ENCODE measurements around the gene KCTD16. TPM values are rescaled to one million over a fixed set of nuclear protein-coding genes. Genes with fewer than 3 reads are reported as not detected.

Gene KCTD16
- total RNA-seq, 1 experiment from 2014 or later = 0.64 TPM

GRCh38 chr5:144298658-144299057 is 128.0 kb downstream of the KCTD16 start:
- no TSS peak for BruUV-seq (replicated peaks)
- no peak overlapping the region for H3K9ac ChIP-seq (ENCODE audit: low read length)
- H3K36me3 ChIP-seq (ENCODE audit: control insufficient read depth in 1 of 2, insufficient read depth in 2 of 2, low read length in 2 of 2) = no peaks in the 10 kb centered on the region
- intact Hi-C loops (cut with micrococcal nuclease) = no loop called here
- no peaks in the 10 kb centered on the region for H3K4me1 ChIP-seq (ENCODE audit: control insufficient read depth in 1 of 2, insufficient read depth in 2 of 2, low read length in 2 of 2)
- H3K27me3 ChIP-seq (ENCODE audit: insufficient read depth, low read length) = peaks cover 19% of the 10 kb centered on the region
- DNase-seq (ENCODE audit: low read depth, low spot score) (no peak), ATAC-seq (no peak)
- H2AFZ ChIP-seq (ENCODE audit: low read depth, low read length, poor library complexity, severe bottlenecking) = no peak overlapping the region
- no peaks in the 10 kb centered on the region; the same call in 1 of the 2 replicates for H4K20me1 ChIP-seq (ENCODE audit: insufficient read depth)
- H3K9me2 ChIP-seq (ENCODE audit: insufficient read depth) = no peaks in the 10 kb centered on the region
- ChIA-PET CTCF (no interaction called here), POLR2A (no interaction called here), RAD21 (ENCODE audit: low non-redundant PET in 1 of 2, low total read pairs in 2 of 2, uncharacterized antibody in 2 of 2, unreplicated experiment in 2 of 2) (interaction anchor here in 1 of 2 experiments (0.6 kb wide), 1 partner anchor 205 kb away, joined by 3 read pairs; no protein-coding TSS in a partner anchor)
- H3K4me3 ChIP-seq (replicated peaks in 1 of 2; ENCODE audit: low read depth in 1 of 2, low read length in 2 of 2) = no peak overlapping the region
- no peaks in the 10 kb centered on the region for H3K79me2 ChIP-seq (ENCODE audit: insufficient read depth, low read length)
- H3K9me3 ChIP-seq (ENCODE audit: control insufficient read depth in 1 of 2, insufficient read depth in 1 of 2, low read depth in 1 of 2, low read length in 2 of 2) = no peaks in the 10 kb centered on the region
- no peak for TF ChIP-seq ZFX (IDR thresholded peaks at IDR 0.05)
- no peak for TF ChIP-seq MAX (IDR thresholded peaks at IDR 0.05)
- TF ChIP-seq CTCF (IDR thresholded peaks at IDR 0.05 in 2 of 3, conservative IDR thresholded peaks at IDR 0.05 in 1 of 3; ENCODE audit: borderline replicate concordance in 1 of 3, insufficient read depth in 1 of 3, low read depth in 2 of 3, low read length in 2 of 3) = no peak
- TF ChIP-seq JUND (IDR thresholded peaks at IDR 0.05) = no peak
- no peak for TF ChIP-seq EZH2phosphoT487 (IDR thresholded peaks at IDR 0.05; ENCODE audit: borderline replicate concordance)
- no peak for TF ChIP-seq FOSL1 (IDR thresholded peaks at IDR 0.05; ENCODE audit: low read depth)
- no peak for TF ChIP-seq POLR2A (IDR thresholded peaks at IDR 0.05; ENCODE audit: borderline replicate concordance, extremely low read depth, insufficient read depth, insufficient read length)
- no peak for TF ChIP-seq POLR2AphosphoS5 (IDR thresholded peaks at IDR 0.05; ENCODE audit: low read depth, low read length)
- no peak for TF ChIP-seq SIN3A (IDR thresholded peaks at IDR 0.05; ENCODE audit: low read depth)
- no peak for TF ChIP-seq EGR1 (IDR thresholded peaks at IDR 0.05; ENCODE audit: low read depth)
- no peak for TF ChIP-seq ZBTB33 (IDR thresholded peaks at IDR 0.05; ENCODE audit: extremely low read depth, insufficient replicate concordance, low read length)
- no peak for TF ChIP-seq REST (IDR thresholded peaks at IDR 0.05; ENCODE audit: low read depth)
- no peak for TF ChIP-seq ZNF274 (IDR thresholded peaks at IDR 0.05; ENCODE audit: low read depth, low read length)
- TF ChIP-seq ATF3 (IDR thresholded peaks at IDR 0.05) = no peak
- no peak for TF ChIP-seq SP1 (IDR thresholded peaks at IDR 0.05; ENCODE audit: low read depth)
- no peak for TF ChIP-seq SRF (IDR thresholded peaks at IDR 0.05; ENCODE audit: low read depth)
- TF ChIP-seq RAD21 (IDR thresholded peaks at IDR 0.05; ENCODE audit: low read depth) = no peak
- no peak for TF ChIP-seq CBX3 (IDR thresholded peaks at IDR 0.05; ENCODE audit: low read depth)
- no peak for TF ChIP-seq YY1 (IDR thresholded peaks at IDR 0.05; ENCODE audit: extremely low read depth, insufficient replicate concordance, low read depth, low read length)
- no peak for TF ChIP-seq EZH2 (IDR thresholded peaks at IDR 0.05)
- H3K27ac ChIP-seq (ENCODE audit: low read depth, low read length) = no peak overlapping the region
- H3K4me2 ChIP-seq (ENCODE audit: low read length) = no peak overlapping the region

All from HCT116 (cell line).